Cortex of kidney (tissue), 1 donor: ENCODE measurements around the gene MAML3.
"Not testable (repeated sequence)": the region's sequence is repeated elsewhere in the genome, so short reads cannot be mapped to it uniquely, and the experiment has no call there.

Experiments used
- DNase-seq: peaks from one replicate; lab custom pipeline; 2025; lab: John Stamatoyannopoulos, UW

Gene MAML3

DNA sequence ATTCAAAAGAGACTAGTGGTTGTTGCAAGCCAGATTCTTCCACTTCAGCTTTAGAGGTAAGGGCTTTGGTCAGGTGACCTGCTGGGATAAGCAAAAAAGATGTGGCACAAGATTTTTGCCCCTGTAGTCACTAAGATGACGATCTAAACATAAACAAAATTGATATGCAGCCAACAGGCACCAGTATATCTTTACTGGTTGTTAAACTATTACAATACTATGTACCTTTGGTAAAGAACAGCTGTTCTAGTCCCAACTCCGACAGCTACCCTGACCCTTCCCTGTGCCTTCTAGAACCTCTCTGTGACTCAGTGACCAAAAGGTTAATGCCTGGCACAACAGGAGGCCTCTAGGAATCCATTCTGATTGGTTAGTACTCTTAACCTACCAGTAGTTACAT is 428.7 kb downstream of the MAML3 start:
- no peak for DNase-seq

DNA sequence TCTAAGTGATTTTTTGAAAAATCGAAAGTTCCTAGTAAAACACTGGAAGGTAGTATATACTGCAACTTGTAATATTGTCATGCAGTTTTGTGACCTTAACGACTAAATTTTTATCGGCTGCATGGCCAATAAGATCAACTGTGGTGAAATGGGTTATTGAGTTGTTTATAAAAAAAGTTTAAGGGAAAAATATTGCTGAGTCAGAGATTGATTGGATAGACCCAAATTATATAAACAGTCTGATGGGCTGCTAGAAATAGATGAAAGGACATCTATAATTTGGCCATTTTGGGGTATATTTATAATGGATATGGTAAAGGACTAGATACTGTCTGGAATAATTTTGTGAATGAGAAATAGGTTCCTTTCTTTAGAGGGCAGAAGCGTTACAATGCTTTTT is 432.2 kb downstream of the MAML3 start:
- DNase-seq, result no peak

DNA sequence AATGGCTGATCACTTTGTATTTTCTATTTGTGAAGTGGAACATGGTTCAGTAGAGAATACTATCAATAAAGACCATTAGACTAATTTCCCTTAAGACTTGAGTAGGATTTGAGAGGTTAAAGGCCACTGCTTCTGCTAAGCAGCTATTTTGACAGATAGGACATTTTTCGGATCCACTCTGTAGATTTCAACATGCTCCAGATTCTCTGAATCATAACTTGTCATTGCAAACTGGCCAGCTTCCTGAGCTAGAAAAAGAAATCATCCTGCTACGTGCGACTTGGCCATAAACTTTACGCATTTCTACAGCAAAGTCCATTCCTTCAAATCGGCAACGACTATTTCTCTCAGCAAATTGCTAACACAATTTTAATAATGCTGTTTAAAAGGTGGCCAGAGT is 433.2 kb downstream of the MAML3 start:
- no peak for DNase-seq

DNA sequence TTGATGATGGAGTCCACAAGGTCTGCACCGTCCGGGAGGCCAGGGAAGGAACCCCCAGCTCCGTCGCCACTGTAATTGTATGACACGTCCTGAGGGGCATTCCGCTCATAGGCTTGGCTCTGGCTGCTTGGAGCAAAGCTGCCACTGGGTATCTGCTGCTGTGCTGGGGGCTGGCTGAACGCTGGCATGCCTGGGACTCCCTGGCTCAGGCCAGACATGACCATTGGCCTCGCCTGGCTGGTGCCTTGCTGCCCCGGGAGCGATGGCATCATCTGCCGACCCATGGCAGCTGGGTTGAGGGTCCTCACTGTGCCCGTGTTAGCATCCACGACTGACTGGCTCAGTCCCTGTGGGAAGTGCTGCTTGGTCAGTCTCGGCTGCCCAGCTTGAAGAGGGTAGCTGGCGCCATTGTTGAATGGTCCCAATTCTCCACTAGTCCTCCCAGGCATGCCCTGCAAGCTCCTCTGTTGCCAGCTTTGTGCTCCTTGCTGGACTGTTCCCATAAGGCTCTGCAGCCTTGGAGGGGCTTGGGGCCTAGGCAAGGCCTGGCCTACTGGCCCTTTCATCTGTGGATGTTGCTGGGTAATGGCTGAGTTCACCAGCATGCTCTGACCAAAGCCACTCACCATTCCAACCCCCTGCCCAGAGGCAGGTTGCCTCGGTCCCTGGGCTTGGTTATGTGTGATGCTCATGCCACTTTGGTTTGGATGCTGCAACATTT is 434.4 kb downstream of the MAML3 start:
- no peak for DNase-seq

DNA sequence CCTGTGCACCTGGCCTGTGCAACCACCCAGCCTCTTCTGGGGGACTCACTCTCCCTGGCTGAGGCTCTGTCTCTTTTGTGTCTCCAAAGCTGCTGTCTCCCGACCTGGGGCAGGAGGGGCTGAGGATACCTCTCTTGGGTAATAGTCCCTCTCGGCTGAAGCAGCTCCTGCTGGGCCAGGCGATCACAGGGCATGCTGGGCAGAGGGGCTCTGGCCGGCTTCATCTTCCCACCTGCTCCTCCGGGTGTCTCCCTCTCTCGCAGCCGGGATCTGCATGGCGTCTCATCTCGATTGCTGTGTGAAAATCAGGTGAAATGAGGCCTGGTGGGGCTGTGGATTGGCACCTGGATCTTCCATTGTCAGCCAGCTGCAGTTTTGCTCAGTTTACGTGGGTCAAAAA is 435.2 kb downstream of the MAML3 start:
- no peak for DNase-seq

DNA sequence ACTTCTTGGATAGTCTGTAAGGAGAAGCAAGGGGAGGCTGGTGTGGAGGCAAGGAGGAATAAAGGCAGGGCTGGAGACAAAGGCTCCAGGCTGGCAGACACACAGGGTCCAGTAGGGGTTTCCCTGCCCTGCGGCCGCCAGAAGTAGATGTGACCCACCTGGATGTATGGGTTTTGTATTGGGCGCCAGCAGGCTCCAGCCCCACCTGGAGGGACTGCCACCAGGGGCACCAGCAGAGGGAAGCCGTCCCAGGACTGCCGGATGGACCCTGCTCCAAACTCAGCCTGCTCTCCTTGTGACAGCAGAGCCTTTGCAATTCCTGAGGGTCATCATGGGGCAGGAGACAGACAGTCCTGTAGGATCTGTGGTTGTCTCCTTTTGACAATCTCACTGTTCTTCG is 435.6 kb downstream of the MAML3 start:
- DNase-seq, result no peak

DNA sequence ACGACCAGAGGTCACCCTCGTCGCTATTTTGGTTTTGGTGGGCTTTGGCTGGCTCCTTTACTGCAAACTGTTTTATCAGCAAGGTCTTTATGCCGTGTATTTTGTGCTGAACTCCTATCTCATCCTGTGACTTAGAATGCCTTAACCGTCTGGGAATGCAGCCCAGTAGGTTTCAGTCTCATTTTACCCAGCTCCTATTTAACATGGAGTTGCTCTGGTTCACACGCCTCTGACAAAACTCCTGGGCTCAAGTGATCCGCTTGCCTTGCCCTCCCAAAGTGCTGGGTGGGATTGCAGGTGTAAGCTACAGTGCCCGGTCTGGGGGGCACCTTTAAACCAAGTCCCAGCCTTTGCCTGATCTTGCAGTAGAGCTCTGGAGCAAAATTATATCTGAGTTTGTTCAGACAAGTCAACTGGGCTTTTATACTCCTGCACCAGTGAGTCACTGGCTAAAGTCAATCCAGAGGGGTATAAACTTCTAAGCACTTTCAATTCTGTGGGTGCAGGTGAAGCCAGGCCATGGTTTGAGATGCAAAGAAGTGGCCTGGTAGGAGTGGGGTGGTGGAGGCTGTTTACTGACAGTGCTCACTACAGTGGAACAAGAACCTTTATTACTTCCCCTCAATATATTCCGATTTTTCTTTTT is 438.1 kb downstream of the MAML3 start:
- no peak for DNase-seq

DNA sequence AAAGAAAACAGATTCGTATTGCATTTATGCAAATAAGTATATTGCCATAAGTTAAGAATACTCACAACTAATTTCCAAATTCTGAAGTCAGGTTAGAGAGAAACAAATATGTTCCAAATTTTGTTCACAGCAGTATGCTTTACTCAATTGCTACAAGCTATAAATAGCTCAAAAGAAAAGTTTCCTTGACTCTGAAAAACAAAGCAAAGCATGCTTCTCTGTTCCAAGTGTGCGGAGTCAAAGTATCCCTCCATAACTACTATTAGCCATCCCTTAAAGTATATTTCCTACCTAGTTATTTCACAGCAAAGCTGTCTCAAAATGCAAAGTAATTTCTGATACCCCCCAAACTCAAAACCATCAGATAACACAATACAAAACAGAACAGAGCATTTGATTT is 441.1 kb downstream of the MAML3 start:
- no peak for DNase-seq

DNA sequence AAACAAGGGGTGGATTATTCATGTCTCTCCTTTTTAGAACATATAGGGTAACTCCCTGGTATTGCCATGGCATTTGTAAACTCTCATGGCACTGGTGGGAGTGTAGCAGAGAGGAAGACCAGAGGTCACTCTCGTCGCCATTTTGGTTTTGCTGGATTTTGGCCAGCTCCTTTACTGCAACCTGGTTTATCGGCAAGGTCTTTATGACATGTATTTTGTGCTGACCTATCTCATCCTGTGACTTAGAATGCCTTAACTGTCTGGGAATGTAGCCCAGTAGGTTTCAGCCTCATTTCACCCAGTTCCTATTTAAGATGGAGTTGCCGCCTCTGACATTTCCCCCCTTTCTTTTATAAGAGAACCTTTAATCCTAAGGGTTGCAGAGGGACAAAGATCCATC is 442.5 kb downstream of the MAML3 start:
- DNase-seq, result no peak

DNA sequence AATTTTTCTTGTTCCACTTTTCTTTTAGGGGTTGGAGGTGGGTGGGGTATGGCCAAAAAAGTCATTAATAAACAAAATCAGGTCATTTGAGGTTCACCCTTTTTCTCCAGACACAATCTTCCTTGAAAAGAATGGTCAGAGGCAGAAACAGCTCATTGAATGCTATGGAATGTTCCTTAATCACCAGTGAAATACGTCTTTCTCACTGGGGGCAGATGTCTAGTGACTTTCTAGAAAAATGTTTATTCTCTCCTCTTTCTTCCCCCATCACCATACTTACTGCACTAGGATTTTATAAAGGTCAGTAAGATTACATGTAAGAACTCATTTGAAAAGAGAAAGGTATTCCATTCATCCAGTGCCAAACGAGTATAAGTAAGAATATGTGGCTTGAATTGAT is 443.9 kb downstream of the MAML3 start:
- DNase-seq, result no peak

DNA sequence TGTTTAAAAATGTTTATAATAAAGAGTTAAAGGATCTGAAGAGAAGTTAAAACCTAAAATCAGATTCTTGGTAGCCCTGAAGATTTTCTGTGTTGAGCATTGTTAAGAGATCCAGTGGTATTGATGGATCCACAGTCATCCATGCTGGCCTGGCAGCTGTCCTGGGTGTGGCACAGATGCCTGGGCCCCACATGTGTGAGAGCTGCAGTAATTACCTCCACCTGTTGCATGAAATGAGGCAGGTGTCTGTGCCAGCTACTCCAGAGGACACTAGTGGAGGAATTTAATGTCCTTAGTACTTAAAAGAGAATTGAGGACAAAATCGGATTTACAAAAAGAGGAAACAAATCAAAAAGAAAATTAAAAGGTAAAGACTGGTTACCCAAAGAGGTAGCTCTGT is 444.3 kb downstream of the MAML3 start:
- DNase-seq, result no peak

DNA sequence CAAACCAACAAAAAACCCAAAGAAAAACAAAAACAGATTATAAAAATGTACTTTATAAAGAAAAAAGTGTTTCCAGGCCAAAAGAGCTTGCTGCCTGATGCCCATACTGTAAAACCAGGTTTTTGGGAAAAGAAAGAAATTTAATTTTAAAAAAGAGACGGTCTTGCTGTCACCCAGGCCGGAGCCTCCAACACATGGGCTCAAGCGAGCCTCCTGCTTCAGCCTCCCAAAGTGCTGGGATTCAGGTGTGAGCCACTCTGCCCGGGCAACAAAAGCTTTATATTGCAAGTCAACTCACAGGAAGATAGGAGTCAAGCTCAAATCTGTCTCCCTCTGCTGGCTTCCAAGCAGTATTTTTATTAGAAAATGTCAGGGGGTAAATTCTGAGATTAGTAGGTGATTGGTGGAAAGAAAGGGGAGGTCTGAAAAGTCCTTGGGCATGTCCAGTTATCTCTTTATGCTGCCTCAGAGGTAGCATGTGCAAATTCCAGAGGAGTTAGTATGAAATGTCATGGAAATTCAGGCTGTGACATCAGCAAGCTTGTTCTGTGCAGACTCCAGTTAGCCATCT is 449.0 kb downstream of the MAML3 start:
- no peak for DNase-seq

DNA sequence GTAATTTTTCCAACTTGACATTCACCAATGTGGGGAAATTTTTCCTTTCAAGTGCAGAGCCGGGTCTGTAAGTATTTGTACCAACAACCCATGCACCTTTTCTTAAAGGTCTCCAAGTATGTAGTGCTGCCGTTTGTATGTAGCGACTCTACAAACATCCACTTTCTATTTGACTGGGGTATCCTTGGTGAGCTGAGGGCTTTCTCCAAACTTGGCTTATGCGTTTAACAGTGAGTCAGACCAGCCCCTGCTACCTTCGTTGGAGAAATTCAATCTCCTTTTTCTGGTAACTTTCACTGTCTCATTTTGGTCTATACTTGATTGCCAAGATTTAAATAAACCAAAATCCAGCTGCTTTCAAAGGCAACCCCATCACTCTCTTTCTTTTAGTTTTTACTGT is 453.4 kb downstream of the MAML3 start:
- DNase-seq, result no peak

DNA sequence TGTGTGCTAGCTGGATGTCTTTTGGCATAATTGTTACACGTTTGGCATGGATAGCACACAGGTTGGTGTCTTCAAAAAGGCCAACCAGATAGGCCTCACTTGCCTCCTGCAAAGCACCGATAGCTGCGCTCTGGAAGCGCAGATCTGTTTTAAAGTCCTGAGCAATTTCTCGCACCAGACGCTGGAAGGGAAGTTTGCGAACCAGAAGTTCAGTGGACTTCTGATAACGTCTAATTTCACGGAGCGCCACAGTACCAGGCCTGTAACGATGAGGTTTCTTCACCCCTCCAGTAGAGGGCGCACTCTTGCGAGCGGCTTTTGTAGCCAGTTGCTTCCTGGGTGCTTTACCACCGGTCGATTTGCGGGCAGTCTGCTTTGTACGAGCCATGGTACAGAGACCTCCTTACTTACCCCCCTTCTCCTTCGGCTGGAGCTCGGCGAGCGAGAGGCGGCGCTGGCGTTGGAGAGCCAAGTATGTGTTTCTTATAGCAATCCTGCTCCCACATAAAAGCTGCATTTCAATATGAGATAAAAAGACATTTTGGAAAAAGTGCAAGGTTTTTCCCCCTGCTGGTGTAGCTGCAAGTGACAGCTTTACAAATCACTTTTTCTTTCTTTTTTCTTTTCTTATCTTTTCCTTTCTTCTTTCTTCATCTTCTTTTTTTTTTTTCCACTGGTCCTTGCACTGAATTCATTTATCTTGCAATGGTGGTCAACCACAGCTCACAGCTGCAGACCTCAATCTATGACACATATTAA is 455.6 kb downstream of the MAML3 start:
- DNase-seq, result not testable (repeated sequence)

DNA sequence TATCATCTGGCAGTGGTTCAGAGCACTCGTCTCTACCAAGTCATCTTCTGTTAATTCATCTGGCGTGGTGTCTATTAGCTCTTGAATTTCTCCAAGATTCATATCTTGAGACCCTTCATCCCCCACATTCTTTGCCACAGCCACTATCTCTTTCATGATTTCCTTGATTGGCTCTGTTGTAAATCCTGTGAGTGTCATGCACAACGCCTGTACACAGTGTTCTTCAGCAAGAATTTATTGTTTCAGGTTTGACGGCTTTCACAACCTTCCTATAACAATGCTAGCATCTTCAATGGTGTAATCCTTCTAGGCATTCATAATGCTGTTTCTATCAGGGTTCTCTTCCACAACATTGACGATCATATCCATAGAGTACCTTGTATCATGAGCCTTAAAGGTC is 457.5 kb downstream of the MAML3 start:
- DNase-seq, result no peak

DNA sequence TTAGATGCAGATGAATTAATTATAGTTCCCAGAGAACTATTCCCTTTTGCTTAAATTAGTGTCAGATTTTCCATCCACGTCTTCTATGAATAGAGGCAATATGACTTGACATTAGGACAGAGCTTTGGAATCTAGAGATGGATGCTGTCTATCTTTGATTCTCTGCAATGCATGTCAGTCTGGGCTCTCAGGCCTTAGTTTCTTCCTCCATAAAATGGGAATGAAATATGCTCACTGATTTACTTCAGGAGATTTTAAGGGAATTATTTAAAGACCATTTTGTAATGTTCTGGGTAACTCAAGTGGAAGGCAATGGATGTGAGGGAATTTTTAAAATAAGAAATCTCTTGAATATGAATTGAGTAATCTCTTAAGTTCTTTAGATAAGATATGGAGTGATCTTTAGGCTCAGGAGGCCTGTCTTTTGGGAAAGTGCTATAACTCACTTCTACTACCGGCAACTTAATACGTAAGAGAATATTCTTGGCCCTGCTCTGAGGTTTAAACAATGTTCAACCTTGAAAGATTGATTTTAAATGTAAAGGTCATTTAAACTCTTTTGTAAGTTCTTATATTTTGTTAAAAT is 459.4 kb downstream of the MAML3 start:
- DNase-seq, result no peak

DNA sequence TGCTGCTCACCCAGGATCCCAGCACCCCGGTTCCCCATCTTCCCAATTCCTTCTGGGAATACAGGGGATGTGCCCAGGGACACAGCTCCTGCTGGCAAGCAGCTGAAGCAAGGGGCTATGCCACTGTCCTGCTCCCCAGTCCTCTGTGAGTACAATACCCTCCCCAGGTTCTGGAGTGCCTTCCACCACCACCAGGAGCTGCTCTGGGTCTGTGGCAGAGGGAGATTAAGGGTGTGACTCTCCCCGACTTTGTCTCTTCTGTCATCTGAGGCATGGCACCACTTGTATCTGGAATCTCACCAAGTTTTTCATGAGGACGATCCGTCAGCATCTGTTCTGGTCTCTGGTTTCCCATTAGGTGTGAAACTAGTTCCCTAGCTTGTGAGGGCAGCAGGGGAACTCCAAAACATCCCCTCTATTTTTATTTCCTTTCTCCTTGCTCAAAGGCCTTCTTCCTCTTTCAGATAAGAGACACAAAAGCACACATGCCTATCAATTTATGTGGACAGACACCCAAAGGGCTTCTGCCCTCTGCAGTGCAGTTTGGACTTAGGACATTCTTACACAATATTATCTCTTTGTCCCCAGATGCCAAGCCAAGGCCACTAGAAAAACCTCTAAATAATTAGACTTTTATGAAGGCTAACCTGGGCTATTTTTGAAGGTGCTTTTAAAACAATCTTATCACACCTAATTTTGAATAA is 461.5 kb downstream of the MAML3 start:
- DNase-seq, result no peak

DNA sequence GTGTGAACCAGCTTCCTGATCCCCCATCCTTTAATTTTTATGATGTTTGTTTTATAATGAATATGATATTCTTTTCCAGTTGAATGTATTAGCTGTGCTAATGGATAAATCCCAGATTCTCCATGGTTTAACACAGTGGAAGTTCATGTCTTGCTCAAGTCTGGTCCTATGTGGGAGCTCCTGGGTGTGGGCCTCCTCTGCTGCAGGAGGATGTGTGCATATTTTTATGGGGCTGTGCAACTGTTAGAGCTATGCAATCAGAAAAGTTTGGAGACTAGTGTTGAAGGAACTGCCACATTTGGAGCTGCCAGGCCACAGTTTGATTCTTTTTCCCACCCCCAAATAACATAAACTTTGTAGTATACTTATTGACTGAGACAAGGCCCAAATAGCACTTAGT is 463.6 kb downstream of the MAML3 start:
- DNase-seq, result no peak

DNA sequence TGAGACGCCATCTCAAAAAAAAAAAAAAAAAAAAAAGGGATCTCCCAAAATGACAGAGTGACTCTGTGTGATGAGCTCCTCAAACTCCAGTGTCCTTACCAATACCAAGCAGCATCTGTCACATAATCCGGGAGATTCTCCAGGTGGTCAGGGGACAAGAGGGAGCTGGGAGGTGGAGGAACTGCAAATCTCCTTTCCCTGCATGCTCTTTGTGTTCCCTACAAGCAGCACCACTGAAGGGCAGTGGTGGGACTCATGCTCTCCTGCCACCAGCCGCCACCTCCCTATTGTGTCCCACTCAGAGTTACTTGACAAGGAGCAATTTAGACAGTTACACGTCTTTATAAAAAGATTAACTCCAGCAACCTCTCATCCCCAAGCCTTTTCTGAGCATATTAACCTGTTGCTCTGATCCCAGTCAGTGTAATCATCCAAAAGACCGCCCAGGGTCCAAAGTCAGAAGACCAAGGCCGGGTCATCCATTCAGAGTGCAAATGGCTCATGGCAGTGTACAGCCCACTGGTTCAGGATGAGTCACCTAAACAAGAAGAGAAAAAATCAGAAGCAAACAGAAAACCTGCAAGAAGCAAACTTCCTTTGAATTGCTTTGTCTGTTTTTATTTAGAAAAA is 464.8 kb downstream of the MAML3 start:
- DNase-seq, result no peak

DNA sequence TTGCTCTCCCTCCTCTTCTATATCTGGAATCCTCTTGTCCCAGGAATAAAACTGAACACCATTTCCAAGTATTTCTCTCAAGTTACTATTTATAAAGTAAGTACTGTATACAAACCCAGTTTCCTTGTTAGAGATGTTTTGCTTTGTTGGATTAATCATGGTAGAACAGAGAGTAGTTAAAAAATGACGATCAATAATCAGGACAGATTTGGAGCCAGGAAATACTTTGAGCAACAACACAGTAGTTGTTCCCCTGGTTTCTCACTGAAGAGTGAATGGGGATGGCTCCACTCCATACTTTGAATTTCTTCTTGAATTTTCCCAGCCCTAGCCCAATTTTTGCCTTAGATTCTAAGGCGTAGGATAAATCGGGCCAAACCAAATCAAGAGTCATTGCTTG is 467.0 kb downstream of the MAML3 start:
- no peak for DNase-seq

DNA sequence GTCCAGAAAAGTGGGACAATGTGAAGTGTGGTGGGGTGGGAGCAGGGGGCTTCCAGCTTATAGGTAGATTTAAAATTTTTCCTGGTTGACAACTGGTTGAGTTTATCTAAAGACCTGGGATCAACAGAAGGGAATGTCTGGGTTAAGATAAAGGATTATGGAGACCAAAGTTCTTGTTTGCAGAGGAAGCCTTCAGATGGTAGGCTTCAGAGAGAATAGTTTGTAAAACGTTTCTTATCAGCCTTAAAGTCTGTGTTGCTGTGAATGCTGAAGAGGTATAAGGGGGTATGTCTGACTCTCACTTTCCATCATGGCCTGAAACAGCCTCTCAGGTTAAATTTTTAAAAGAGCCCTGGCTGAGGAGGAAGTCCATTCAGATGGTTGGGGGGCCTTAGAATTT is 467.9 kb downstream of the MAML3 start:
- no peak for DNase-seq
